ENCODE data around the gene SH3D19.

SH3D19 gene

DNA sequence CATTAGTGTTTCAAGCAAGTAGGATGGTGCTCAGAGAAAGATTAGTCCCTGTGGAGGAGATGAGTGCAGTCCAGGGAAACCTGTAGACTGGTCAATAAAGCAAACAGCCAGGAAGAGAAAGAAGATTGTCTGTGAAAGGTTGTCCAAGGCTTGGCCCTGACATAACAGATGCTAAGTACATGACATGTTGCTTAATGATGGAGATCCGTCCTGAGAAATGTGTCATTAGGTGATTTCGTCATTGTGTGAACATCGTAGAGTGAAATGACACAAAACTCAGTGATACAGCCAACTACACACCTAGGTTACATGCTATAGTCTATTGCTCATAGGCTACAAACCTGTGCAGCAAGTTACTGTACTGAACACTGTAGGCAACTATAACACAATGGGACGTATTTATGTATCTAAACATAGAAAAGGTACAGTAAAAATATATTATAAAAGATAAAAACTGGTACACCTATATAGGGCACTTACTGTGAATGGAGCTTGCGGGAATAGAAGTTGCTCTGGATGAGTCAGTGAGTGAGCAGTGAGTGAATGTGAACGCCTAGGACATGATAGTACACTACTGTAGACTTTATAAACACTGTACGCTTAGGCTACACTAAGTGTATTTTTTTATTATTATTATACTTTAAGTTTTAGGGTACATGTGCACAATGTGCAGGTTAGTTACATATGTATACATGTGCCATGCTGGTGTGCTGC, 57.4 kb downstream of the SH3D19 start:
- H3K79me2 ChIP-seq (ENCODE audit: insufficient read depth, low read depth), result no peaks in the 10 kb centered on the region
- H3K4me2 ChIP-seq, result no peak overlapping the region
- H2AFZ ChIP-seq (ENCODE audit: low read depth), result no peak overlapping the region
- TF ChIP-seq, protein P1, sequence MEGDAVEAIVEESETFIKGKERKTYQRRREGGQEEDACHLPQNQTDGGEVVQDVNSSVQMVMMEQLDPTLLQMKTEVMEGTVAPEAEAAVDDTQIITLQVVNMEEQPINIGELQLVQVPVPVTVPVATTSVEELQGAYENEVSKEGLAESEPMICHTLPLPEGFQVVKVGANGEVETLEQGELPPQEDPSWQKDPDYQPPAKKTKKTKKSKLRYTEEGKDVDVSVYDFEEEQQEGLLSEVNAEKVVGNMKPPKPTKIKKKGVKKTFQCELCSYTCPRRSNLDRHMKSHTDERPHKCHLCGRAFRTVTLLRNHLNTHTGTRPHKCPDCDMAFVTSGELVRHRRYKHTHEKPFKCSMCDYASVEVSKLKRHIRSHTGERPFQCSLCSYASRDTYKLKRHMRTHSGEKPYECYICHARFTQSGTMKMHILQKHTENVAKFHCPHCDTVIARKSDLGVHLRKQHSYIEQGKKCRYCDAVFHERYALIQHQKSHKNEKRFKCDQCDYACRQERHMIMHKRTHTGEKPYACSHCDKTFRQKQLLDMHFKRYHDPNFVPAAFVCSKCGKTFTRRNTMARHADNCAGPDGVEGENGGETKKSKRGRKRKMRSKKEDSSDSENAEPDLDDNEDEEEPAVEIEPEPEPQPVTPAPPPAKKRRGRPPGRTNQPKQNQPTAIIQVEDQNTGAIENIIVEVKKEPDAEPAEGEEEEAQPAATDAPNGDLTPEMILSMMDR (conservative IDR thresholded peaks at IDR 0.05; ENCODE audit: low read depth, low read length), result no peak
- no peaks in the 10 kb centered on the region for H3K27me3 ChIP-seq (ENCODE audit: insufficient read depth, low read depth)
- H3K9ac ChIP-seq, result no peak overlapping the region
- H3K4me1 ChIP-seq (ENCODE audit: low read depth, poor library complexity, severe bottlenecking), result no peaks in the 10 kb centered on the region
- no peaks in the 10 kb centered on the region for H3K36me3 ChIP-seq (ENCODE audit: insufficient read depth)
- H4K20me1 ChIP-seq (ENCODE audit: insufficient read depth), result no peaks in the 10 kb centered on the region
- H3K4me3 ChIP-seq (IDR thresholded peaks at IDR 0.05; ENCODE audit: insufficient read depth, low read depth, low read length), result no peak overlapping the region
- no peak overlapping the region for H3K27ac ChIP-seq

DNA sequence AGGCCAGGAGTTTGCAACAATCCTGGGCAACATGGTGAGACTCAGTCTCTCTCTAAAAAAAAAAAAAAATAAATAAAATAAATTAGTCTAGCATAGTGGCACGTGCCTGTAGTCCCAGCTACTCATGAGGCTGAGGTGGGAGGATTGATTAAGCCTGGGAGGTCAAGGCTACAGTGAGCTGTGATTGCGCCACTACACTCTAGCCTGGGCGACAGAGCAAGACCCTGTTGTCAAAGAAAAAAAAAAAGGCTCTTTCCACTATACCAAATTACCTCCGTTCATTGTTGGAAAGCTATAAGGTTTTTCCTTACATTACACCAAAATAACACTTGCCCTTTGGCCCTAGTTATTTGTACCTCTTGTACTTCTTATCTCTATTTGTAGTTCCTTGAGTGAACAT, 58.3 kb downstream of the SH3D19 start:
- Histone ChIP-seq H3K36me3 (ENCODE audit: insufficient read depth) (no peaks in the 10 kb centered on the region), H3K4me1 (ENCODE audit: low read depth, poor library complexity, severe bottlenecking) (no peaks in the 10 kb centered on the region), H4K20me1 (ENCODE audit: insufficient read depth) (no peaks in the 10 kb centered on the region), H3K79me2 (ENCODE audit: insufficient read depth, low read depth) (no peaks in the 10 kb centered on the region), H3K9ac (no peak overlapping the region), H3K4me3 (IDR thresholded peaks at IDR 0.05; ENCODE audit: insufficient read depth, low read depth, low read length) (no peak overlapping the region), H3K4me2 (no peak overlapping the region), H3K27me3 (ENCODE audit: insufficient read depth, low read depth) (no peaks in the 10 kb centered on the region), H3K27ac (no peak overlapping the region), H2AFZ (ENCODE audit: low read depth) (no peak overlapping the region)
- TF ChIP-seq, protein P1 (conservative IDR thresholded peaks at IDR 0.05; ENCODE audit: low read depth, low read length), result no peak

DNA sequence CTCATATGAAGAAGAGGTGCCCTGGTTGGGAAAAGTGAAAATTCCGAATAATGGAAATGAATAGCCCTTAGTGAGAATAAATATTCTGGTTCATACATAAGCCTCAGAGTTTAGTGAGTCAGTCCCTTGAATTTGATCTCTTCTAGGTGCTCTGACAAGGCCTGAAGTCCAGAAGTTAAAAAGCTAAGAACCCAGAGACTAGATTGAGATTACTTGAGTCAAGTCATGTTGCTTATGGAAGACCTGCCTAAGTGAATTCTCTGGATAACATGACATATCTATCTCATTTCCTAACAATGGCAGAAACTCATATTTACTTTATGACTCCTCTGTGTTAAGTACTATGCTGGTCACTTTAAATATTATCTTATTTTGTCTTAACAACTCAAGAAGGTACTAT, 58.9 kb downstream of the SH3D19 start:
- TF ChIP-seq, protein P1 (conservative IDR thresholded peaks at IDR 0.05; ENCODE audit: low read depth, low read length), result no peak
- Histone ChIP-seq H3K79me2 (ENCODE audit: insufficient read depth, low read depth) (no peaks in the 10 kb centered on the region), H3K4me1 (ENCODE audit: low read depth, poor library complexity, severe bottlenecking) (no peaks in the 10 kb centered on the region)

DNA sequence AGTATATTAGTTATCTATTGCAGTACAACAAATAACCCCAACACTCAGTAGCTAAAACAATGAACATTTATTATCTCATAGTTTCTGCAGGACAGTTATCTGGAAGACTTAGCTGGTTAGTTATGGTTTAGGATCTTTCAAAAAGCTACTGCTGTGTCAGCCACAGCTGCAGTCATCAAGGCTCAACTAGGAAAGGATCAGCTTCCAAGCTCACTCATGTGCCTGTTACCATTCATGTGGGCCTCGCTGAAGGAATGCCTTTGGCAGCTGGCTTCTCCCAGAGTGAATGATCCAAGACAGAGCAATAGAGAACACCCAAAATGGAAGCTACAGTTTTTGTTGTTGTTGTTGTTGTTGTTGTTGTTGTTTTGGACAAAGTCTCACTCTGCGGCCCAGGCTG, 62.0 kb downstream of the SH3D19 start:
- Histone ChIP-seq H3K27ac (no peak overlapping the region), H3K4me1 (ENCODE audit: low read depth, poor library complexity, severe bottlenecking) (no peaks in the 10 kb centered on the region), H2AFZ (ENCODE audit: low read depth) (no peak overlapping the region), H3K36me3 (ENCODE audit: insufficient read depth) (no peaks in the 10 kb centered on the region), H3K9ac (no peak overlapping the region), H4K20me1 (ENCODE audit: insufficient read depth) (no peaks in the 10 kb centered on the region), H3K79me2 (ENCODE audit: insufficient read depth, low read depth) (no peaks in the 10 kb centered on the region), H3K4me2 (no peak overlapping the region), H3K27me3 (ENCODE audit: insufficient read depth, low read depth) (no peaks in the 10 kb centered on the region), H3K4me3 (IDR thresholded peaks at IDR 0.05; ENCODE audit: insufficient read depth, low read depth, low read length) (no peak overlapping the region)
- TF ChIP-seq, protein P1 (conservative IDR thresholded peaks at IDR 0.05; ENCODE audit: low read depth, low read length), result no peak

More for the DNA sequence above, 58.9 kb downstream of the SH3D19 start:
- Histone ChIP-seq H3K4me2 (no peak overlapping the region), H3K27ac (no peak overlapping the region), H4K20me1 (ENCODE audit: insufficient read depth) (no peaks in the 10 kb centered on the region), H3K36me3 (ENCODE audit: insufficient read depth) (no peaks in the 10 kb centered on the region), H3K27me3 (ENCODE audit: insufficient read depth, low read depth) (no peaks in the 10 kb centered on the region), H2AFZ (ENCODE audit: low read depth) (no peak overlapping the region), H3K4me3 (IDR thresholded peaks at IDR 0.05; ENCODE audit: insufficient read depth, low read depth, low read length) (no peak overlapping the region), H3K9ac (no peak overlapping the region)

Measured in KMS-11 (cell line).